ENCODE measurements around the gene SFXN3.

Gene SFXN3

GRCh38 chr10:101071885-101072433, 40.9 kb downstream of the SFXN3 start:
- Histone ChIP-seq H3K79me2 (ENCODE audit: control insufficient read depth, low read length) (no peaks in the 10 kb centered on the region), H3K4me3 (ENCODE audit: low read length) (peak overlapping the region; percentile 55), H3K9me2 (replicated peaks; ENCODE audit: control insufficient read depth, low read length) (no peaks in the 10 kb centered on the region), H3K9me3 (ENCODE audit: control insufficient read depth, insufficient read depth, low read length) (no peaks in the 10 kb centered on the region), H3K27me3 (ENCODE audit: control insufficient read depth, low read length) (peaks cover 8% of the 10 kb centered on the region), H3K4me2 (ENCODE audit: low read length) (peak overlapping the region; percentile 70), H3K4me1 (ENCODE audit: control insufficient read depth, low read length) (peaks cover 59% of the 10 kb centered on the region), H3K27ac (ENCODE audit: low read depth, low read length) (peak overlapping the region; percentile 75), H3F3A (ENCODE audit: control insufficient read depth, insufficient read depth) (peaks cover 15% of the 10 kb centered on the region), H4K20me1 (ENCODE audit: control insufficient read depth, insufficient read depth, low read depth, low read length) (no peaks in the 10 kb centered on the region), H3K36me3 (ENCODE audit: control insufficient read depth, low read length) (no peaks in the 10 kb centered on the region)
- TF ChIP-seq CTCF (IDR thresholded peaks at IDR 0.05; ENCODE audit: low read depth, low read length, poor library complexity, severe bottlenecking) = no peak
- TF ChIP-seq EZH2phosphoT487 (IDR thresholded peaks at IDR 0.05; ENCODE audit: borderline replicate concordance, low read length) = no peak

GRCh38 chr10:101072923-101073322, 41.9 kb downstream of the SFXN3 start:
- no peak overlapping the region for H3K27ac ChIP-seq (ENCODE audit: low read depth, low read length)

GRCh38 chr10:101073631-101074030, 42.6 kb downstream of the SFXN3 start:
- Histone ChIP-seq H4K20me1 (ENCODE audit: control insufficient read depth, insufficient read depth, low read depth, low read length) (no peaks in the 10 kb centered on the region), H3K4me2 (ENCODE audit: low read length) (no peak overlapping the region), H3K79me2 (ENCODE audit: control insufficient read depth, low read length) (no peaks in the 10 kb centered on the region), H3K27ac (ENCODE audit: low read depth, low read length) (no peak overlapping the region), H3F3A (ENCODE audit: control insufficient read depth, insufficient read depth) (peaks cover 15% of the 10 kb centered on the region), H3K4me1 (ENCODE audit: control insufficient read depth, low read length) (peaks cover 50% of the 10 kb centered on the region), H3K9me3 (ENCODE audit: control insufficient read depth, insufficient read depth, low read length) (no peaks in the 10 kb centered on the region), H3K27me3 (ENCODE audit: control insufficient read depth, low read length) (peaks cover under 1% of the 10 kb centered on the region), H3K36me3 (ENCODE audit: control insufficient read depth, low read length) (no peaks in the 10 kb centered on the region), H3K9me2 (replicated peaks; ENCODE audit: control insufficient read depth, low read length) (no peaks in the 10 kb centered on the region), H3K4me3 (ENCODE audit: low read length) (no peak overlapping the region)
- TF ChIP-seq CTCF (IDR thresholded peaks at IDR 0.05; ENCODE audit: low read depth, low read length, poor library complexity, severe bottlenecking) (no peak), EZH2phosphoT487 (IDR thresholded peaks at IDR 0.05; ENCODE audit: borderline replicate concordance, low read length) (no peak)

More at GRCh38 chr10:101072923-101073322, 41.9 kb downstream of the SFXN3 start:
- no peak for TF ChIP-seq EZH2phosphoT487 (IDR thresholded peaks at IDR 0.05; ENCODE audit: borderline replicate concordance, low read length)
- TF ChIP-seq CTCF (IDR thresholded peaks at IDR 0.05; ENCODE audit: low read depth, low read length, poor library complexity, severe bottlenecking) = no peak
- no peaks in the 10 kb centered on the region for H3K9me3 ChIP-seq (ENCODE audit: control insufficient read depth, insufficient read depth, low read length)
- no peaks in the 10 kb centered on the region for H3K79me2 ChIP-seq (ENCODE audit: control insufficient read depth, low read length)
- no peaks in the 10 kb centered on the region for H3K9me2 ChIP-seq (replicated peaks; ENCODE audit: control insufficient read depth, low read length)
- H3K4me2 ChIP-seq (ENCODE audit: low read length) = peak overlapping the region; percentile 70
- H3F3A ChIP-seq (ENCODE audit: control insufficient read depth, insufficient read depth) = peaks cover 15% of the 10 kb centered on the region
- H3K4me1 ChIP-seq (ENCODE audit: control insufficient read depth, low read length) = peaks cover 50% of the 10 kb centered on the region
- H3K27me3 ChIP-seq (ENCODE audit: control insufficient read depth, low read length) = no peaks in the 10 kb centered on the region; the same call in 1 of the 2 replicates
- no peaks in the 10 kb centered on the region for H3K36me3 ChIP-seq (ENCODE audit: control insufficient read depth, low read length)
- peak overlapping the region; percentile 55; the same call in 1 of the 2 replicates for H3K4me3 ChIP-seq (ENCODE audit: low read length)
- H4K20me1 ChIP-seq (ENCODE audit: control insufficient read depth, insufficient read depth, low read depth, low read length) = no peaks in the 10 kb centered on the region

Data from DOHH2 (cell line).